Measurements from ENCODE around the gene AMACR. TPM values are rescaled to one million over a fixed set of nuclear protein-coding genes. Genes with fewer than 3 reads are reported as not detected.

The AMACR gene
- total and polyA plus RNA-seq, 2 donors (not counting 3 experiments of a cell fraction or from before 2014, with no cell fraction given): 6.7 to 8.7 TPM

- no peaks in the 10 kb centered on the region for H4K20me1 ChIP-seq (replicated peaks; ENCODE audit: control insufficient read depth, extremely low read depth, insufficient read depth, low read length)
- H3K4me3 ChIP-seq (replicated peaks in 1 of 3; ENCODE audit: insufficient read depth in 1 of 3, low read depth in 1 of 3, low read length in 3 of 3): no peak overlapping the region
- TF ChIP-seq JUN (IDR thresholded peaks at IDR 0.05; ENCODE audit: borderline replicate concordance, insufficient read depth, insufficient read length, low read depth) (no peak), GATA2 (IDR thresholded peaks at IDR 0.05; ENCODE audit: insufficient read depth, insufficient read length, low read depth, low read length) (no peak), MYC (IDR thresholded peaks at IDR 0.05; ENCODE audit: low read depth, low read length) (no peak), FOS (IDR thresholded peaks at IDR 0.05; ENCODE audit: borderline replicate concordance, insufficient read depth, low read length) (no peak), POLR2A (IDR thresholded peaks at IDR 0.05; ENCODE audit: low read depth, low read length) (no peak), EZH2 (IDR thresholded peaks at IDR 0.05; ENCODE audit: borderline replicate concordance, low read depth, low read length, severe bottlenecking) (no peak), POLR2AphosphoS5 (IDR thresholded peaks at IDR 0.05; ENCODE audit: insufficient read depth, low read depth, low read length) (no peak), CTCF (IDR thresholded peaks at IDR 0.05; ENCODE audit: extremely low read depth in 1 of 2, insufficient read depth in 1 of 2, low read depth in 1 of 2, low read length in 2 of 2) (no peak), MAX (IDR thresholded peaks at IDR 0.05; ENCODE audit: insufficient read depth, insufficient read length) (no peak)
- CTCF ChIA-PET: no interaction called here
- no peak overlapping the region for H3K9ac ChIP-seq (replicated peaks; ENCODE audit: extremely low read depth, insufficient read depth, low read length)
- no peaks in the 10 kb centered on the region for H3K9me1 ChIP-seq (replicated peaks; ENCODE audit: control insufficient read depth, extremely low read depth, insufficient read depth, low read length)
- DNase-seq (ENCODE audit: low read depth, low spot score): no peak
- BruUV-seq (replicated peaks): no TSS peak
- H3K27me3 ChIP-seq (ENCODE audit: control insufficient read depth in 2 of 2, insufficient read depth in 2 of 2, low read length in 2 of 2): peaks cover 42 to 49% of the 10 kb centered on the region in 2 experiments
- intact Hi-C loops (cut with micrococcal nuclease) (no loop called here), dilution Hi-C loops (cut with MboI; ENCODE audit: extremely low pct_ligation_motif_present, low sequenced_read_pairs) (no loop called here)
- H3K4me2 ChIP-seq (ENCODE audit: insufficient read depth, low read length): no peak overlapping the region
- H3K36me3 ChIP-seq (ENCODE audit: control insufficient read depth in 2 of 2, extremely low read depth in 1 of 2, insufficient read depth in 2 of 2, low read length in 2 of 2): no peaks in the 10 kb centered on the region
- H3K27ac ChIP-seq (ENCODE audit: insufficient read depth, low read depth, low read length): no peak overlapping the region
- FAIRE-seq: no peak
- POLR2A ChIA-PET: no interaction called here
- H3K9me3 ChIP-seq (replicated peaks; ENCODE audit: control insufficient read depth, insufficient read depth, low read length): no peaks in the 10 kb centered on the region
- H2AFZ ChIP-seq (ENCODE audit: low read depth, low read length): no peak overlapping the region
- H3K79me2 ChIP-seq (ENCODE audit: control insufficient read depth, insufficient read depth, low read length): no peaks in the 10 kb centered on the region
- peaks cover 14% of the 10 kb centered on the region for H3K4me1 ChIP-seq (ENCODE audit: control insufficient read depth, extremely low read depth, insufficient read depth, low read length)
These were observed 69.9 kb downstream of the AMACR start for GRCh38 chr5:33937707-33938506.
